SH-SY5Y (cell line): ENCODE measurements around the gene MAPK13.

Experiments
- GATA2 ChIP-seq: IDR thresholded peaks from 2 replicates; pipeline ENCODE4 v1.6.1; 2011; ENCODE audit warnings: mild to moderate bottlenecking, low read depth, low read length
- GATA3 ChIP-seq: IDR thresholded peaks from 2 replicates; pipeline ENCODE4 v1.6.1; 2011; ENCODE audit warnings: low read depth, mild to moderate bottlenecking, low read length, moderate library complexity

- TF ChIP-seq GATA2 (no peak), GATA3 (no peak)
Measured at GRCh38 chr6:36120539-36120938, 9.8 kb upstream of the MAPK13 start.
